Measurements from ENCODE around the gene LINC00237.

Gene LINC00237

DNA sequence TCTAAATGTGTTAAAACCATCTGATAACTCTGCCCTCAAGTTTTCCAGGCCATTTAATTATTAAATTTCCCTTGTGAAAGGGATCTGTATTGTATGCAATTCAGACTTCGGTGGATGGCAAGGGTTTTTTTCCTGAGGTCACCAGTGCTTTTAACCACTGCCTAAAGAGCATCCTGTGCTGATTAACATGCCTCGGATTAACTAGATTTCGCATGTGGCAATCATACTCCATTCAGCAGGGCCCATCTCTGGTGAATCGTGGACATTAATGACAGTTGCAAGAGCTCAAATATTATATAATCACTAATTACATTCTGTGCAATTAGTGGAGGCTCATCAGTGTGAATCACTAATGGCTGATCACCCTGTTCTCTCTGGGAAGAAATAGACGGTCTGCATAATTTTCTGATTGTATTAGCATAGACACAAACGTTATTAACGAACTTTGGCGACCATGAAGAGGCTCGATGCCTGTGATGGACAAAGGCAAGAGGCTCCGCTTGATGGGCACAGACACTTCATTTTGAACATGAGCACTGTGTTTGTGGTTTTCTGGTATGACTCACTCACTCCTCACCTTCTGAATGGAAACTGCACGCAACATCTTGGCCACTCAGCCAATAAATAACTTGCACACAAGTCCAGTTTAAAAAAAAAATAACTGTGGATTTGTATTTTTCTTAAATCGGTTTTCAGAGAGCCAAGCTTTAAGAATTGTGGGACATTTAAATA lies 31.4 kb downstream of the LINC00237 start:
- TF ChIP-seq, protein P1, sequence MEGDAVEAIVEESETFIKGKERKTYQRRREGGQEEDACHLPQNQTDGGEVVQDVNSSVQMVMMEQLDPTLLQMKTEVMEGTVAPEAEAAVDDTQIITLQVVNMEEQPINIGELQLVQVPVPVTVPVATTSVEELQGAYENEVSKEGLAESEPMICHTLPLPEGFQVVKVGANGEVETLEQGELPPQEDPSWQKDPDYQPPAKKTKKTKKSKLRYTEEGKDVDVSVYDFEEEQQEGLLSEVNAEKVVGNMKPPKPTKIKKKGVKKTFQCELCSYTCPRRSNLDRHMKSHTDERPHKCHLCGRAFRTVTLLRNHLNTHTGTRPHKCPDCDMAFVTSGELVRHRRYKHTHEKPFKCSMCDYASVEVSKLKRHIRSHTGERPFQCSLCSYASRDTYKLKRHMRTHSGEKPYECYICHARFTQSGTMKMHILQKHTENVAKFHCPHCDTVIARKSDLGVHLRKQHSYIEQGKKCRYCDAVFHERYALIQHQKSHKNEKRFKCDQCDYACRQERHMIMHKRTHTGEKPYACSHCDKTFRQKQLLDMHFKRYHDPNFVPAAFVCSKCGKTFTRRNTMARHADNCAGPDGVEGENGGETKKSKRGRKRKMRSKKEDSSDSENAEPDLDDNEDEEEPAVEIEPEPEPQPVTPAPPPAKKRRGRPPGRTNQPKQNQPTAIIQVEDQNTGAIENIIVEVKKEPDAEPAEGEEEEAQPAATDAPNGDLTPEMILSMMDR (IDR thresholded peaks at IDR 0.05), result no peak
- no peak overlapping the region for H3K27ac ChIP-seq
- no peak for DNase-seq (ENCODE audit: low spot score)
- no peak overlapping the region for H3K4me3 ChIP-seq

DNA sequence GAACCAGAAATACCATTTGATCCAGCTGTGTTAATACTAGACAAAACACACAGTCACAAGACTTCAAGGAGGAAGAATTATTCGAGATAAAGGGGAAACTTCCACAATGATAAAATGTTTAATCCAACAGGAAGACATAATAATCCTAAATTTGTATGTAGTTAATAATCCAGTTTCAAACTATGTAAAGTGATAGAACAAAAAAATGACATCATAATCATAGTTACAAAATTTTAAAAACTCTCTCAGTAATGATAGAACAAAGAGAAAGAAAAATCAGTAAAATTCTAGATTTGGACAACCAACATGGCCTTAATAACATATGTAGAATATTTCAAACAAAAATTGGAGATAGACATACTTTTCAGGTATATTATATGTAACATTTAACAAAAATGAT lies 38.9 kb downstream of the LINC00237 start:
- TF ChIP-seq, protein P1 (IDR thresholded peaks at IDR 0.05), result no peak
- Histone ChIP-seq H3K4me3 (no peak overlapping the region), H3K27ac (no peak overlapping the region)
- DNase-seq (ENCODE audit: low spot score), result no peak

DNA sequence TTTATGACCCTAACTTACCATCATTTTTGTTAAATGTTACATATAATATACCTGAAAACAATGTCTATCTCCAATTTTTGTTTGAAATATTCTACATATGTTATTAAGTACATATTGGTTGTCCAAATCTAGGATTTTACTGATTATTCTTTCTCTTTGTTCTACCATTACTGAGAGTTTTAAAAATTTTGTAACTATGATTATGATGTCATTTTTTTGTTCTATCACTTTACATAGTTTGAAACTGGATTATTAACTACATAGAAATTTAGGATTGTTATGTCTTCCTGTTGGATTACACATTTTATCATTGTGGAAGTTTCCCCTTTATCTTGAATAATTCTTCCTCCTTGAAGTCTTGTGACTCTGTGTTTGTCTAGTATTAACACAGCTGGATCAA lies 41.2 kb downstream of the LINC00237 start:
- no peak overlapping the region for H3K27ac ChIP-seq
- TF ChIP-seq, protein P1 (IDR thresholded peaks at IDR 0.05), result no peak
- no peak overlapping the region for H3K4me3 ChIP-seq
- no peak for DNase-seq (ENCODE audit: low spot score)

DNA sequence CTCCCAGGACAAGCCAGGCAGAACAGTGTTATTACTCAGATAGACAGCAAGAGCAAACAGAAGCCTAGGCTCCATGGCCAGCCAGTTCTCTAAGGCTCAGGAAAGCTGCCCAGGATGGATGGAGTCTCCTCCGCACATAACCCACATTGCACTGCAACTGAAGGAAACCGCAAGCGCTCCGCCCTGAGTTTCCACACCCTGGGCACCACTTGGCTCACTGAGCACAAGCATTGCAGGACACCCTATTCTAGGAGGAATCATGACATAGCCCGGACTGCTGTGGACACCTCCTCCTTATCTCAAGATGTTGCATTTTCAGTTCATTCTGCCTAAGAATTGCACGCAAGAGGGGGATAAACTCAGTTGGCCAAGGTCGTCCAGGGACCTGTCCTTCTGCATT lies 42.9 kb downstream of the LINC00237 start:
- no peak overlapping the region for H3K4me3 ChIP-seq
- TF ChIP-seq, protein P1 (IDR thresholded peaks at IDR 0.05), result no peak
- no peak for DNase-seq (ENCODE audit: low spot score)
- no peak overlapping the region for H3K27ac ChIP-seq

DNA sequence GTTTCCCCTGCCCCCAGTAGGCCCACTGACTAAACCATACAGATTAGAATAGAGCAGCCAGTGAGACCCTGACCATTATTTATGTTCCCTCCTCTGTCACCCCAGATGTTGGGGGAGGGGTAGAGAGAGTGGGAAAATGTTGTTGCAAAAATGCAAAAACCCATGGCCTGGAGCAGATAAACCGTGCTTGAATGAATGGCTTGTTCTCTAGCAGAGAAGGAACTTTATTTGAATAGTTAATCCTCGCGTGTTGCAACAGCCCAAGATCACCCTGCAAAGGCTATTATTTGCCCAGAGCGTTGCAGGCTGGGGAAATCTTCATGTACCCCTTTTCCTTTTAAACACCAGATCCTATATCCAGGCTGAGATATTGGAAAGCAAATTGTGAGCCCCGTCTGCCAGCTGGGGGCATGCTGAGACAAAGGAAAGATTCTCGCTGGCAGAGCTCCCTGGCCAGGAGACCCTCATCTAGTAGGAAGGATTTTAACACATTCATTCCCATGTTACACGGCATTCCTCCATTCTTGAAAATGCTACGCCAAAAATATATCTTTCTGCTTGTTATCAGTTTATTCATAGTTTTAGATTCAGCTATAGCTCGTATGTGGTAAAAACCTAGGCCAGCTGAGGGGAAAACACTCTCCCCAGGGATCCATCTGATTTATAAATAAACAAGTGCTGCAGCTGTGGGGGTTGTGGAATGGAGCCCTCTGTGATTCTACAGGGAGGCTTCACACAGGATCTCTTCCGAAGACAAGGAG lies 53.0 kb downstream of the LINC00237 start:
- TF ChIP-seq, protein P1 (IDR thresholded peaks at IDR 0.05), result no peak
- no peak for DNase-seq (ENCODE audit: low spot score)
- Histone ChIP-seq H3K27ac (no peak overlapping the region), H3K4me3 (no peak overlapping the region)

DNA sequence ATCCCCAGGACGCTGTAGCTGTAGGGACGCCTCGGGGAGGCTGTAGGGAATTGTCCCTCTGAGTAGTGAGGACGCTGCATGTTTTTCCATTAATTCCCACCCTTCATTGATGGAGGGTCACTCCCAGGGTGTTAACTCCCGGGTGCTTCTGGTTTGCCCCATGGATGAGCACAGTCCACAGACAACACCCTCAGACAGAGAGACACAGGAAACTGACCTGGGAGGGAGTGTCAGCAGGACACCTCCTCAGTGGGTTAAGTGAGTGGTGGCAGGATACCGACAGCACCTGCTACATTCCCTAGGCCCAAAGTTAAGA lies 53.5 kb downstream of the LINC00237 start:
- DNase-seq (ENCODE audit: low spot score), result no peak
- TF ChIP-seq, protein P1 (IDR thresholded peaks at IDR 0.05), result no peak
- H3K27ac ChIP-seq, result no peak overlapping the region
- no peak overlapping the region for H3K4me3 ChIP-seq

DNA sequence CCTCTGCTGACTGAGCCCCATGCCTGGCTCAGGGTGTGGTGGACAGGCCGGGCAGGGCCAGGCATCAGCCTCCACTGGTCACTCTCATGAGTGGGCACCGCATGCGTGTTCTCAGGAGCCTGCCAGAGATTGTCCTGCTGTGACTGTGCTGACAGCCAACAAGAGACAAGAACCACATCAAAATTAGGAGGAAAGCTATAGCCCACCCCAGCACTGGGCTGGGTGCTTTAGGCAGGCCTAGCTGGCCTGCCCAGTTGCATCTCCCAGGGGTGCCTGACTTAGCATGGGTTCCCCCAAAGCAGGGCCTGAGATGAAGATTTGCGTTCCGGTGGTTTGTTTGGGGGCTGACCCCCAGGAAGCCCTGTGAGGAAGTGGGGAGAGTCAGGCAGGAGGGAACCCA lies 53.9 kb downstream of the LINC00237 start:
- TF ChIP-seq, protein P1 (IDR thresholded peaks at IDR 0.05), result no peak
- Histone ChIP-seq H3K4me3 (no peak overlapping the region), H3K27ac (no peak overlapping the region)
- DNase-seq (ENCODE audit: low spot score), result no peak

Measured in coronary artery (tissue), 2 donors.